NCI-H345 (cell line): ENCODE data around the gene LRRK1.

Experiments
- DNase-seq: peaks from one replicate; lab custom pipeline; 2025; lab: John Stamatoyannopoulos, UW

The LRRK1 gene

GRCh38 chr15:101057841-101058407 lies 138.8 kb downstream of the LRRK1 start:
- no peak for DNase-seq

- no peak for DNase-seq
These were observed 139.6 kb downstream of the LRRK1 start for GRCh38 chr15:101058735-101059134.

- DNase-seq: no peak
These were observed 140.5 kb downstream of the LRRK1 start for GRCh38 chr15:101059381-101060341.

- no peak for DNase-seq
These were observed 141.7 kb downstream of the LRRK1 start for GRCh38 chr15:101060576-101061551.

GRCh38 chr15:101062063-101062462 lies 142.9 kb downstream of the LRRK1 start:
- DNase-seq: no peak

GRCh38 chr15:101062471-101063171 lies 143.5 kb downstream of the LRRK1 start:
- DNase-seq: no peak

- no peak for DNase-seq
These were observed 144.1 kb downstream of the LRRK1 start for GRCh38 chr15:101063212-101063611.

- DNase-seq: no peak
These were observed 145.0 kb downstream of the LRRK1 start for GRCh38 chr15:101063891-101064794.

- no peak for DNase-seq
These were observed 145.8 kb downstream of the LRRK1 start for GRCh38 chr15:101064795-101065569.

GRCh38 chr15:101065570-101066221 lies 146.5 kb downstream of the LRRK1 start:
- no peak for DNase-seq

GRCh38 chr15:101066501-101067408 lies 147.6 kb downstream of the LRRK1 start:
- no peak for DNase-seq

- no peak for DNase-seq
These were observed 148.7 kb downstream of the LRRK1 start for GRCh38 chr15:101067660-101068522.

GRCh38 chr15:101068523-101068960 lies 149.4 kb downstream of the LRRK1 start:
- no peak for DNase-seq

GRCh38 chr15:101068961-101069653 lies 149.9 kb downstream of the LRRK1 start:
- DNase-seq: no peak

- no peak for DNase-seq
These were observed 150.5 kb downstream of the LRRK1 start for GRCh38 chr15:101069654-101069973.

- DNase-seq: no peak
These were observed 150.9 kb downstream of the LRRK1 start for GRCh38 chr15:101070024-101070423.
